Neural progenitor cell (in vitro differentiated cells): Measurements from ENCODE around the gene CCDC28B.

Source experiments
- CTCF ChIP-seq: fragments of 200-600 bp; sonication (generic); IDR thresholded peaks from 2 replicates; pipeline ENCODE4 v1.5.1; 2017; ENCODE audit warnings: antibody characterized with exemption, mild to moderate bottlenecking
- EZH2 ChIP-seq: fragments of 200-600 bp; sonication (generic); IDR thresholded peaks from 2 replicates; pipeline ENCODE4 v1.6.1; 2017; ENCODE audit warnings: antibody characterized with exemption, mild to moderate bottlenecking, moderate library complexity
- EZH2phosphoT487 ChIP-seq: fragments of 200-600 bp; sonication (generic); IDR thresholded peaks from 2 replicates; pipeline ENCODE4 v1.6.1; 2017; ENCODE audit warnings: antibody characterized with exemption

DNA sequence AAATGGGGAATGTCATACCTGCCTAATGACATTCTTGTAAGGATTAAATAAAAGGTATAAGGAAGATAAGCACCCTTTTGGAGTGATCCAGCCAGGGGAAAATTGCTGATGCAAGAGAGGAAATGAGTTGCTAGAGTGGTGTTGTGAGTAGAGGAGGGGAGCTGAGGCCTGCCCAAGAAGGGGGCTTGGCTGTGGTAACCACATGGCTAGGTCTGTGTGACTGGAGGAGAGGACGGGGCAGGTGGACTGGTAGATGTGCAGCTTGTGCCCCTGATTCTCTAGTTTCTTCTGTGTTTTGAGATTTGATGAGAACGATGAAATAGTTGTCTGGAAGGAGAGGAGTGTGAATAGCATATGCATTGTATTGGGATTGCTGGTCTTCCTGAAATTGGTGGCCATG is 14.3 kb upstream of the CCDC28B start:
- TF ChIP-seq CTCF (no peak), EZH2 (no peak), EZH2phosphoT487 (no peak)
